Left ventricle myocardium inferior (tissue), 1 donor: ENCODE measurements around the gene RAB40A. TPM values are rescaled to one million over a fixed set of nuclear protein-coding genes. Genes with fewer than 3 reads are reported as not detected.

Experiments used
- total RNA-seq: library from RNA; stranded (reverse); fragmentation: NEBNext Ultra II Directional; extraction: Animal tissue kit (Norgen Biotek cat#: 25700); gene quantifications from one replicate; pipeline ENCODE4 v1.2.1, GENCODE V29; 2021
- donor health status: DM: no; HTN: yes; CAD: no; lungs with severe emphysema.

RAB40A gene
- total RNA-seq, 1 donor from 2014 or later = not detected

Other genes with a start within 250 kb of the RAB40A start
- gene TCEAL5, start 242.7 kb downstream of the RAB40A start, total RNA-seq = 0.19 TPM
- gene BEX2, start 208.5 kb downstream of the RAB40A start, total RNA-seq = 2.6 TPM
- gene TCEAL7, start 189.2 kb downstream of the RAB40A start, total RNA-seq = 2.6 TPM
- 23.7 TPM for gene TCEAL9, start 163.0 kb downstream of the RAB40A start, total RNA-seq
- gene BEX3, start 143.0 kb downstream of the RAB40A start, total RNA-seq = 161 TPM
- gene TCEAL4, start 66.0 kb upstream of the RAB40A start, total RNA-seq = 60.4 TPM
- gene TCEAL3, start 88.5 kb upstream of the RAB40A start, total RNA-seq = 18.2 TPM
- 22.9 TPM for gene TCEAL1, start 109.5 kb upstream of the RAB40A start, total RNA-seq
- 156 TPM for gene MORF4L2, start 167.2 kb upstream of the RAB40A start, total RNA-seq
- not detected for gene TMEM31, start 191.4 kb upstream of the RAB40A start, total RNA-seq